Tibial nerve (tissue), 4 donors: Measurements from ENCODE around the gene PLA2G6. TPM values are rescaled to one million over a fixed set of nuclear protein-coding genes. Genes with fewer than 3 reads are reported as not detected.

Source experiments
- DNase-seq, 2 donors: peaks; one replicate each; pipeline ENCODE4 v3.0.0-alpha.2; 2019; ENCODE audit warnings: low spot score in 2 of 2
- H3K27ac ChIP-seq, 4 donors: fragments of 200-600 bp; sonication (generic) in 3 of 4; one replicate each; pipeline ENCODE4 v1.5.1; 2017 to 2019; ENCODE audit warnings: mild to moderate bottlenecking in 1 of 4
- H3K27me3 ChIP-seq, 2 donors: fragments of 200-600 bp; sonication (generic) in 1 of 2; one replicate each; pipeline versions ENCODE4 v1.5.1 to v1.6.0; 2017 to 2019
- H3K36me3 ChIP-seq, 3 donors: fragments of 200-600 bp; sonication (generic); one replicate each; pipeline ENCODE4 v1.5.1; 2018 to 2019
- H3K4me1 ChIP-seq, 4 donors: fragments of 200-600 bp; sonication (generic) in 3 of 4; one replicate each; pipeline ENCODE4 v1.5.1; 2017 to 2019
- H3K4me3 ChIP-seq, 4 donors: fragments of 200-600 bp; sonication (generic) in 3 of 4; one replicate each; pipeline ENCODE4 v1.5.1; 2017 to 2019; ENCODE audit warnings: mild to moderate bottlenecking in 1 of 4, moderate library complexity in 1 of 4
- H3K9me3 ChIP-seq, 4 donors: fragments of 200-600 bp; sonication (generic) in 3 of 4; one replicate each; pipeline ENCODE4 v1.5.1; 2017 to 2019
- EP300 ChIP-seq, 2 donors: sonication (generic); formaldehyde crosslinking; IDR thresholded peaks; one replicate each; pipeline ENCODE4 v1.6.1; 2017; ENCODE audit warnings: antibody characterized with exemption in 2 of 2, mild to moderate bottlenecking in 1 of 2
- POLR2A ChIP-seq, 2 donors: fragments of 450-650 bp; IDR thresholded peaks; one replicate each; pipeline ENCODE4 v1.6.1; 2017; ENCODE audit warnings: antibody characterized with exemption in 2 of 2, mild to moderate bottlenecking in 2 of 2, moderate library complexity in 2 of 2
- WGBS, 2 donors: methylation state at CpG; one replicate each; pipeline ENCODE4 v1.1.5; 2018; 5-methylcytosine and 5-hydroxymethylcytosine counted together
- total RNA-seq, 4 donors: library from RNA; depleted of rRNA; stranded (reverse); fragments of >200 nt; gene quantifications; one replicate each; pipeline ENCODE4 v1.1.0, GENCODE V29; 2016
- TF ChIP-seq, protein P1 (sequence below), 5 experiments: fragments of 200-600 bp in 3 of 5; fragments of 450-650 bp in 2 of 5; sonication (generic) in 3 of 5; IDR thresholded peaks; one replicate each; pipeline ENCODE4 v1.5.1; 2016 to 2019; ENCODE audit warnings: antibody characterized with exemption in 5 of 5, mild to moderate bottlenecking in 3 of 5, moderate library complexity in 2 of 5

The PLA2G6 gene
- total RNA-seq, 4 donors from 2014 or later = 48.5 to 60.3 (median 55.1) TPM

DNA sequence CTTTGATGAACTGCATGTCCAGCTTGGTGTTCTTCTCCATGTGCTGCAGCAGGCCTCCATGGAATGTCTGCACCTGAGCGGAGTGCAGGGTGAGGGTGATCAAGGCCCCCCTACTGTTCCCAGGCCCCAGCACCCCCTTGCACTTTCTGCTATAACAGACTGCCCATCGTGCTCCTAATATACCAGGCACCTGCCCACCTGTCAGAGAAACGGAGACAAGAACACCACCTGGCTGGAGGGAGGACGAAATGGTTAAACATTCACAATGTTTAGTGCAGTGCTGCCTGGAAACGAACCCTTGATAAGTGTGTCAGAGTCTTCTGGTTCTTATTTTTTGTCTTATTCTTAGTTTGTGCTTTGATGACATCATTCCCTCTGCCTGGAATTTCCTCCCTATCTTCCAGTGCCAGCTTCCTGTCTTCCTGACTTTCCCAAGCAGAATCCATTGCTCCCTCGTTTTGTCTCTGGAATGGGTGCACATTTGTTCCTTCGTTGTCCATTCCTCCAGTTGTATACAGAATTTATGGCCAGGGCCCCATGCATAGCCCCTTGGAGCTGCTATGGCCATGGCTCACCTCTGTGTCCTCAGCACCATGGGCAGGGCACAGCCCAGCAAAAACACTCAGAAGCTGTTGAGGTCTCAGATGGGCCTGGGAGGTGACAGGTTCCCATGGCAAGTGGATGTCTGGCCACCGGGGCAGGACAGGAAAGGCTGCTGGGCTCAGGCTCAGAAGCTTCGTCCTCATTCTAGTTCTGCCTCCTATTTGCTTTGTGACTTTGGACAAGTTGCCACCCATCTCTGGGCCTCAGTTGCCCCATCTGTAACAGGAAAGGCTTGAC lies 83.0 kb downstream of the PLA2G6 start:
- H3K27ac ChIP-seq = no peak overlapping the region
- DNase-seq = no peak
- WGBS, 2 donors = 54 to 55% methylated on average over 8 to 9 of the region's 9 CpGs

DNA sequence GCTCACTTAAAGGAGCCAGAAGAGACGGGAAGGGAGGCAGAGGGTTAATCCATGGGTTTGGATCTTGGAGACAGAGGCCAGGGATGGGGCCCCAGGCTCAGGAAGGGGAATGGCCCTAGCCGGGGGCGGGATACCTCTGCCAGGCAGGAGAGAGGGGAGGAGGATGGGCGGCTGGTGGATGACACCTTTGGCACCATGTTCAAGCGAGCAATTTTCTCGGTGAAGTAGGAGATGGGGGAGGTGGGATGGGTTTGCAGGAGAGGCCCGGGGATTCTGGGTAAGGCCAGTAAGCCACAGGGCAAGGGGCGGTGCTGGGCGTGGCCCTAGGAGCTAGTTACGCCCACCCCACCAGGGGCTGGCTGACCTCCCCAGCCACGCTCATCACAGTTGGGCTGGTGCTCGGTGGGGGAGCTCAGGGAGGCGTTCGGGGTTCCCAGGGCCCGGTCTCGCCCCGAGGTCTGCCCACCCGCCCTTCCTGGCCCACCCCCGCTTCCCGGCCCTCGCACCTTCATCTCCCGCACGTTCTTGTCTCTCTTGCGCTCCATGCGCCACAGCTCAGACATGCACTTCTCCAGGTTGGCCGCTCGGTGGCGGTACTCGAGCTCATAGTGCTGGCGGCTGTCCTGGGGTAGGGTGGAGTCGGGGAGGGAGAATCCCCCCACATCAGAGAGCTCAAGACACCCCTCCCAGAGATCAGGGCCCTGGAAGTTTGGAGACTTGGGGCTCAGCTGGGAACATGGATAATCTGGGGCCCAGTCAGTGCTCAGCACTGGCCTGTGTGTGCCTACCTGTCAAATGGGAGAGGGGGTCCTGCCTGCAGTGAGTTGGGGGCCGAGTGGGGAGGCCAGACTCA lies 83.8 kb downstream of the PLA2G6 start:
- 33 to 43% methylated on average over 32 of the region's 32 CpGs for WGBS, 2 donors
- Histone ChIP-seq H3K4me1 (peaks cover 0 to 13% (median 0%) of the 10 kb centered on the region in 4 donors), H3K9me3 (no peaks in the 10 kb centered on the region), H3K4me3 (no peak overlapping the region), H3K27ac (no peak overlapping the region), H3K36me3 (peaks cover 0 to 6% (median 0%) of the 10 kb centered on the region in 3 donors), H3K27me3 (no peaks in the 10 kb centered on the region)
- DNase-seq = no peak
- TF ChIP-seq, protein P1, sequence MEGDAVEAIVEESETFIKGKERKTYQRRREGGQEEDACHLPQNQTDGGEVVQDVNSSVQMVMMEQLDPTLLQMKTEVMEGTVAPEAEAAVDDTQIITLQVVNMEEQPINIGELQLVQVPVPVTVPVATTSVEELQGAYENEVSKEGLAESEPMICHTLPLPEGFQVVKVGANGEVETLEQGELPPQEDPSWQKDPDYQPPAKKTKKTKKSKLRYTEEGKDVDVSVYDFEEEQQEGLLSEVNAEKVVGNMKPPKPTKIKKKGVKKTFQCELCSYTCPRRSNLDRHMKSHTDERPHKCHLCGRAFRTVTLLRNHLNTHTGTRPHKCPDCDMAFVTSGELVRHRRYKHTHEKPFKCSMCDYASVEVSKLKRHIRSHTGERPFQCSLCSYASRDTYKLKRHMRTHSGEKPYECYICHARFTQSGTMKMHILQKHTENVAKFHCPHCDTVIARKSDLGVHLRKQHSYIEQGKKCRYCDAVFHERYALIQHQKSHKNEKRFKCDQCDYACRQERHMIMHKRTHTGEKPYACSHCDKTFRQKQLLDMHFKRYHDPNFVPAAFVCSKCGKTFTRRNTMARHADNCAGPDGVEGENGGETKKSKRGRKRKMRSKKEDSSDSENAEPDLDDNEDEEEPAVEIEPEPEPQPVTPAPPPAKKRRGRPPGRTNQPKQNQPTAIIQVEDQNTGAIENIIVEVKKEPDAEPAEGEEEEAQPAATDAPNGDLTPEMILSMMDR (IDR thresholded peaks at IDR 0.05) = peak in 4 of 5 experiments; percentile 9 to 35 (median 15)
- no peak for TF ChIP-seq EP300 (IDR thresholded peaks at IDR 0.05)
- TF ChIP-seq POLR2A (IDR thresholded peaks at IDR 0.05) = no peak

More for the DNA sequence above, 83.0 kb downstream of the PLA2G6 start:
- H3K36me3 ChIP-seq = no peaks in the 10 kb centered on the region
- H3K4me3 ChIP-seq = no peak overlapping the region
- peaks cover 0 to 13% (median 0%) of the 10 kb centered on the region in 4 donors for H3K4me1 ChIP-seq
- TF ChIP-seq, protein P1 (IDR thresholded peaks at IDR 0.05) = no peak
- TF ChIP-seq POLR2A (IDR thresholded peaks at IDR 0.05) (no peak), EP300 (IDR thresholded peaks at IDR 0.05) (no peak)
- no peaks in the 10 kb centered on the region for H3K9me3 ChIP-seq
- no peaks in the 10 kb centered on the region for H3K27me3 ChIP-seq

DNA sequence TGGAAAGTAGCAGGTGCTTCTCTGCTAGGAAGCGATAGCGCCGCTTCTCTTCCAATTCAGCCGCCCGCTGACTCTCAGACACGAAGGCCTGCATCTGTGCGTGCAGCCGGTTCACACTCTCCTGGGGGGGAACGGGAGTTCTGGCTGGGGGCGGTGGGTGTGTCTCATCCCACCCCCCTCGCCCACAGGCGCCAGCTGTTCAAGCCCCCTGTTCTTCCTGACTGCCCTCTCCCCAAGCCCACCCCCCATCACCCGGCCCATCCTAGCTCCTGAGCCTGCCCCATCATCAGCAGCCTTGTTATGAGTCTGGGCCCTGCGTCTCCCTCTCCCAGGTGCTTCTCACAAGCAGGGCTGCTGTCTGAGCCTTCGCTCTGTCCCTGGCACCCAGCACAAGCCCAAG lies 84.6 kb downstream of the PLA2G6 start:
- DNase-seq = no peak
- 64 to 75% methylated on average over 15 of the region's 15 CpGs for WGBS, 2 donors
- Histone ChIP-seq H3K36me3 (peaks cover 0 to 6% (median 0%) of the 10 kb centered on the region in 3 donors), H3K4me3 (no peak overlapping the region), H3K9me3 (no peaks in the 10 kb centered on the region), H3K4me1 (peaks cover 0 to 13% (median 0%) of the 10 kb centered on the region in 4 donors), H3K27ac (no peak overlapping the region), H3K27me3 (no peaks in the 10 kb centered on the region)
- TF ChIP-seq EP300 (IDR thresholded peaks at IDR 0.05) (no peak), POLR2A (IDR thresholded peaks at IDR 0.05) (no peak)
- TF ChIP-seq, protein P1 (IDR thresholded peaks at IDR 0.05) = no peak

DNA sequence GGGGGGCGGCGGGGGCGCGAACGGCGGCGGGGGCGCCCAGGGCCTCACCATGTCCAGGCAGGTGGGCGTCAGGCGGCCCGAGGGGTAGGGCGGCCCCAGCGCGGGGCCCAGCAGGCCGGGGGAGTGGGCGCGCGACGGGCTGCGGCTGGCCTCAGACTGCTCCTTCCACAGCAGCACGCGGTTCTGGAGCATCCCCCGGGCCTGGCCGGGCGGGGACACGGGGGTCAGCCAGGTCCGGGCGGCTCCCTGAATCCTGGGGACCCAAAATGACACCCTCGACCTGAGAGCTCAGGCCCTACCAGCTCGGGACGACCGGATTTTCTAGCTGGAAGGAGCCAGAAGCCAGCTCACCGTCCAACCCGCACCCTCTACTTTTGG lies 92.2 kb downstream of the PLA2G6 start:
- peak overlapping the region in 1 of 4 donors; percentile 39 for H3K4me3 ChIP-seq
- 20 to 47% methylated on average over 10 to 12 of the region's 34 CpGs for WGBS, 2 donors
- peak overlapping the region in 1 of 4 donors; percentile 41 for H3K27ac ChIP-seq

More for the DNA sequence above, 92.2 kb downstream of the PLA2G6 start:
- H3K9me3 ChIP-seq = no peaks in the 10 kb centered on the region
- H3K27me3 ChIP-seq = peaks cover 0 to 14% of the 10 kb centered on the region in 2 donors
- H3K4me1 ChIP-seq = peaks cover 0 to 15% (median 7%) of the 10 kb centered on the region in 4 donors
- H3K36me3 ChIP-seq = peaks cover 0 to 37% (median 2%) of the 10 kb centered on the region in 3 donors
- TF ChIP-seq POLR2A (IDR thresholded peaks at IDR 0.05) = no peak
- TF ChIP-seq EP300 (IDR thresholded peaks at IDR 0.05) = no peak
- TF ChIP-seq, protein P1 (IDR thresholded peaks at IDR 0.05) = no peak
- no peak for DNase-seq
